ENCODE results near the gene NOSIP. TPM values are rescaled to one million over a fixed set of nuclear protein-coding genes. Genes with fewer than 3 reads are reported as not detected.

Gene NOSIP
- total RNA-seq, 1 experiment from 2014 or later: 97.9 TPM

DNA sequence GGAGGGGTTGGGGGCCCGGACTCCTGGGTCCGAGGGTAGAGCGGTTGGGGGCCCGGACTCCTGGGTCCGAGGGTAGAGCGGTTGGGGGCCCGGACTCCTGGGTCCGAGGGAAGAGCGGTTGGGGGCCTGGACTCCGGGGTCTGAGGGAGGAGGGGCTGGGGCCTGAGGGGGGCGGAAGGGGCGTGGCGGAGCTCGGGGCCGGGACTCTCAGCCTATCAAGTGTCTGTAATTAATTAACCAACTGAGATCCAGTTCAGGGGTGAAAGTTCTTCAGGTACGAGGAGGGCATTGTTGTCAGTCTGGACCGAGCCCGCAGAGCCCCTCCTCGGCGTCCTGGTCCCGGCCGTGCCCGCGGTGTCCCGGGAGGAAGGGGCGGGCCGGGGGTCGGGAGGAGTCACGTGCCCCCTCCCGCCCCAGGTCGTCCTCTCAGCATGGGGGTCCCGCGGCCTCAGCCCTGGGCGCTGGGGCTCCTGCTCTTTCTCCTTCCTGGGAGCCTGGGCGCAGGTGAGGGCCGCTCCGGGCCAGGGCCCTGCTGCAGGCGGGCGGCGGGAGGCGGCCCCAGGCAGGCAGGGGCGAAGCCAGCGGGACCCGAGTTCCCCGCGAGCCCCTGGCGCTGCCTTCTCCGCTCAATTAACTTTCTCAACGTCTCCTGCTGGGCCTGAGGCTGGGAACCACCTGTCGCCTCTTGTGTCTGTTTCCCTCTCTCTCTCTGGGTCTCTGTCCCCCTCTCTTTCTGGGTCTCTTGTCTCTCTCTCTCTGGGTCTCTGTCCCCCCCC, 67.2 kb downstream of the NOSIP start (continued):
- TF ChIP-seq, protein P1, sequence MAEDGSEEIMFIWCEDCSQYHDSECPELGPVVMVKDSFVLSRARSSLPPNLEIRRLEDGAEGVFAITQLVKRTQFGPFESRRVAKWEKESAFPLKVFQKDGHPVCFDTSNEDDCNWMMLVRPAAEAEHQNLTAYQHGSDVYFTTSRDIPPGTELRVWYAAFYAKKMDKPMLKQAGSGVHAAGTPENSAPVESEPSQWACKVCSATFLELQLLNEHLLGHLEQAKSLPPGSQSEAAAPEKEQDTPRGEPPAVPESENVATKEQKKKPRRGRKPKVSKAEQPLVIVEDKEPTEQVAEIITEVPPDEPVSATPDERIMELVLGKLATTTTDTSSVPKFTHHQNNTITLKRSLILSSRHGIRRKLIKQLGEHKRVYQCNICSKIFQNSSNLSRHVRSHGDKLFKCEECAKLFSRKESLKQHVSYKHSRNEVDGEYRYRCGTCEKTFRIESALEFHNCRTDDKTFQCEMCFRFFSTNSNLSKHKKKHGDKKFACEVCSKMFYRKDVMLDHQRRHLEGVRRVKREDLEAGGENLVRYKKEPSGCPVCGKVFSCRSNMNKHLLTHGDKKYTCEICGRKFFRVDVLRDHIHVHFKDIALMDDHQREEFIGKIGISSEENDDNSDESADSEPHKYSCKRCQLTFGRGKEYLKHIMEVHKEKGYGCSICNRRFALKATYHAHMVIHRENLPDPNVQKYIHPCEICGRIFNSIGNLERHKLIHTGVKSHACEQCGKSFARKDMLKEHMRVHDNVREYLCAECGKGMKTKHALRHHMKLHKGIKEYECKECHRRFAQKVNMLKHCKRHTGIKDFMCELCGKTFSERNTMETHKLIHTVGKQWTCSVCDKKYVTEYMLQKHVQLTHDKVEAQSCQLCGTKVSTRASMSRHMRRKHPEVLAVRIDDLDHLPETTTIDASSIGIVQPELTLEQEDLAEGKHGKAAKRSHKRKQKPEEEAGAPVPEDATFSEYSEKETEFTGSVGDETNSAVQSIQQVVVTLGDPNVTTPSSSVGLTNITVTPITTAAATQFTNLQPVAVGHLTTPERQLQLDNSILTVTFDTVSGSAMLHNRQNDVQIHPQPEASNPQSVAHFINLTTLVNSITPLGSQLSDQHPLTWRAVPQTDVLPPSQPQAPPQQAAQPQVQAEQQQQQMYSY (CRISPR knock-in tag; IDR thresholded peaks at IDR 0.05): no peak
- TF ChIP-seq, protein P2, sequence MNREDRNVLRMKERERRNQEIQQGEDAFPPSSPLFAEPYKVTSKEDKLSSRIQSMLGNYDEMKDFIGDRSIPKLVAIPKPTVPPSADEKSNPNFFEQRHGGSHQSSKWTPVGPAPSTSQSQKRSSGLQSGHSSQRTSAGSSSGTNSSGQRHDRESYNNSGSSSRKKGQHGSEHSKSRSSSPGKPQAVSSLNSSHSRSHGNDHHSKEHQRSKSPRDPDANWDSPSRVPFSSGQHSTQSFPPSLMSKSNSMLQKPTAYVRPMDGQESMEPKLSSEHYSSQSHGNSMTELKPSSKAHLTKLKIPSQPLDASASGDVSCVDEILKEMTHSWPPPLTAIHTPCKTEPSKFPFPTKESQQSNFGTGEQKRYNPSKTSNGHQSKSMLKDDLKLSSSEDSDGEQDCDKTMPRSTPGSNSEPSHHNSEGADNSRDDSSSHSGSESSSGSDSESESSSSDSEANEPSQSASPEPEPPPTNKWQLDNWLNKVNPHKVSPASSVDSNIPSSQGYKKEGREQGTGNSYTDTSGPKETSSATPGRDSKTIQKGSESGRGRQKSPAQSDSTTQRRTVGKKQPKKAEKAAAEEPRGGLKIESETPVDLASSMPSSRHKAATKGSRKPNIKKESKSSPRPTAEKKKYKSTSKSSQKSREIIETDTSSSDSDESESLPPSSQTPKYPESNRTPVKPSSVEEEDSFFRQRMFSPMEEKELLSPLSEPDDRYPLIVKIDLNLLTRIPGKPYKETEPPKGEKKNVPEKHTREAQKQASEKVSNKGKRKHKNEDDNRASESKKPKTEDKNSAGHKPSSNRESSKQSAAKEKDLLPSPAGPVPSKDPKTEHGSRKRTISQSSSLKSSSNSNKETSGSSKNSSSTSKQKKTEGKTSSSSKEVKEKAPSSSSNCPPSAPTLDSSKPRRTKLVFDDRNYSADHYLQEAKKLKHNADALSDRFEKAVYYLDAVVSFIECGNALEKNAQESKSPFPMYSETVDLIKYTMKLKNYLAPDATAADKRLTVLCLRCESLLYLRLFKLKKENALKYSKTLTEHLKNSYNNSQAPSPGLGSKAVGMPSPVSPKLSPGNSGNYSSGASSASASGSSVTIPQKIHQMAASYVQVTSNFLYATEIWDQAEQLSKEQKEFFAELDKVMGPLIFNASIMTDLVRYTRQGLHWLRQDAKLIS (CRISPR knock-in tag; IDR thresholded peaks at IDR 0.05; ENCODE audit: borderline replicate concordance): no peak
- TF ChIP-seq SMAD3 (CRISPR knock-in tag; IDR thresholded peaks at IDR 0.05; ENCODE audit: borderline replicate concordance) (no peak), ZNF396 (CRISPR knock-in tag; IDR thresholded peaks at IDR 0.05; ENCODE audit: borderline replicate concordance) (no peak), EMX1 (CRISPR knock-in tag; IDR thresholded peaks at IDR 0.05) (no peak), ZNF121 (CRISPR knock-in tag; IDR thresholded peaks at IDR 0.05) (no peak; the same call in 1 of the 2 replicates), MXD4 (CRISPR knock-in tag; IDR thresholded peaks at IDR 0.05; ENCODE audit: borderline replicate concordance) (no peak), GABPB1 (CRISPR knock-in tag; IDR thresholded peaks at IDR 0.05) (no peak), RELA (CRISPR knock-in tag; IDR thresholded peaks at IDR 0.05; ENCODE audit: borderline replicate concordance) (no peak), ZNF671 (CRISPR knock-in tag; IDR thresholded peaks at IDR 0.05) (no peak), IRF2 (CRISPR knock-in tag; IDR thresholded peaks at IDR 0.05; ENCODE audit: borderline replicate concordance, low read depth) (no peak), SOX15 (CRISPR knock-in tag; IDR thresholded peaks at IDR 0.05) (no peak), PRRX2 (CRISPR knock-in tag; IDR thresholded peaks at IDR 0.05) (no peak), SP1 (CRISPR knock-in tag; conservative IDR thresholded peaks at IDR 0.05) (peak; percentile 55), NR2C2 (CRISPR knock-in tag; IDR thresholded peaks at IDR 0.05) (no peak), GTF2I (CRISPR knock-in tag; conservative IDR thresholded peaks at IDR 0.05) (no peak), TCF7 (CRISPR knock-in tag; IDR thresholded peaks at IDR 0.05; ENCODE audit: low read depth) (no peak)
- TF ChIP-seq, protein P3, sequence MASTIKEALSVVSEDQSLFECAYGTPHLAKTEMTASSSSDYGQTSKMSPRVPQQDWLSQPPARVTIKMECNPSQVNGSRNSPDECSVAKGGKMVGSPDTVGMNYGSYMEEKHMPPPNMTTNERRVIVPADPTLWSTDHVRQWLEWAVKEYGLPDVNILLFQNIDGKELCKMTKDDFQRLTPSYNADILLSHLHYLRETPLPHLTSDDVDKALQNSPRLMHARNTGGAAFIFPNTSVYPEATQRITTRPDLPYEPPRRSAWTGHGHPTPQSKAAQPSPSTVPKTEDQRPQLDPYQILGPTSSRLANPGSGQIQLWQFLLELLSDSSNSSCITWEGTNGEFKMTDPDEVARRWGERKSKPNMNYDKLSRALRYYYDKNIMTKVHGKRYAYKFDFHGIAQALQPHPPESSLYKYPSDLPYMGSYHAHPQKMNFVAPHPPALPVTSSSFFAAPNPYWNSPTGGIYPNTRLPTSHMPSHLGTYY (CRISPR knock-in tag; IDR thresholded peaks at IDR 0.05): no peak
- TF ChIP-seq, protein P4, sequence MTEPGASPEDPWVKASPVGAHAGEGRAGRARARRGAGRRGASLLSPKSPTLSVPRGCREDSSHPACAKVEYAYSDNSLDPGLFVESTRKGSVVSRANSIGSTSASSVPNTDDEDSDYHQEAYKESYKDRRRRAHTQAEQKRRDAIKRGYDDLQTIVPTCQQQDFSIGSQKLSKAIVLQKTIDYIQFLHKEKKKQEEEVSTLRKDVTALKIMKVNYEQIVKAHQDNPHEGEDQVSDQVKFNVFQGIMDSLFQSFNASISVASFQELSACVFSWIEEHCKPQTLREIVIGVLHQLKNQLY (CRISPR knock-in tag; IDR thresholded peaks at IDR 0.05): no peak
- TF ChIP-seq, protein P5, sequence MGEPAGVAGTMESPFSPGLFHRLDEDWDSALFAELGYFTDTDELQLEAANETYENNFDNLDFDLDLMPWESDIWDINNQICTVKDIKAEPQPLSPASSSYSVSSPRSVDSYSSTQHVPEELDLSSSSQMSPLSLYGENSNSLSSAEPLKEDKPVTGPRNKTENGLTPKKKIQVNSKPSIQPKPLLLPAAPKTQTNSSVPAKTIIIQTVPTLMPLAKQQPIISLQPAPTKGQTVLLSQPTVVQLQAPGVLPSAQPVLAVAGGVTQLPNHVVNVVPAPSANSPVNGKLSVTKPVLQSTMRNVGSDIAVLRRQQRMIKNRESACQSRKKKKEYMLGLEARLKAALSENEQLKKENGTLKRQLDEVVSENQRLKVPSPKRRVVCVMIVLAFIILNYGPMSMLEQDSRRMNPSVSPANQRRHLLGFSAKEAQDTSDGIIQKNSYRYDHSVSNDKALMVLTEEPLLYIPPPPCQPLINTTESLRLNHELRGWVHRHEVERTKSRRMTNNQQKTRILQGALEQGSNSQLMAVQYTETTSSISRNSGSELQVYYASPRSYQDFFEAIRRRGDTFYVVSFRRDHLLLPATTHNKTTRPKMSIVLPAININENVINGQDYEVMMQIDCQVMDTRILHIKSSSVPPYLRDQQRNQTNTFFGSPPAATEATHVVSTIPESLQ (CRISPR knock-in tag; IDR thresholded peaks at IDR 0.05): no peak
- TF ChIP-seq, protein P6, sequence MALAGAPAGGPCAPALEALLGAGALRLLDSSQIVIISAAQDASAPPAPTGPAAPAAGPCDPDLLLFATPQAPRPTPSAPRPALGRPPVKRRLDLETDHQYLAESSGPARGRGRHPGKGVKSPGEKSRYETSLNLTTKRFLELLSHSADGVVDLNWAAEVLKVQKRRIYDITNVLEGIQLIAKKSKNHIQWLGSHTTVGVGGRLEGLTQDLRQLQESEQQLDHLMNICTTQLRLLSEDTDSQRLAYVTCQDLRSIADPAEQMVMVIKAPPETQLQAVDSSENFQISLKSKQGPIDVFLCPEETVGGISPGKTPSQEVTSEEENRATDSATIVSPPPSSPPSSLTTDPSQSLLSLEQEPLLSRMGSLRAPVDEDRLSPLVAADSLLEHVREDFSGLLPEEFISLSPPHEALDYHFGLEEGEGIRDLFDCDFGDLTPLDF (CRISPR knock-in tag; IDR thresholded peaks at IDR 0.05): no peak
- TF ChIP-seq, protein P7, sequence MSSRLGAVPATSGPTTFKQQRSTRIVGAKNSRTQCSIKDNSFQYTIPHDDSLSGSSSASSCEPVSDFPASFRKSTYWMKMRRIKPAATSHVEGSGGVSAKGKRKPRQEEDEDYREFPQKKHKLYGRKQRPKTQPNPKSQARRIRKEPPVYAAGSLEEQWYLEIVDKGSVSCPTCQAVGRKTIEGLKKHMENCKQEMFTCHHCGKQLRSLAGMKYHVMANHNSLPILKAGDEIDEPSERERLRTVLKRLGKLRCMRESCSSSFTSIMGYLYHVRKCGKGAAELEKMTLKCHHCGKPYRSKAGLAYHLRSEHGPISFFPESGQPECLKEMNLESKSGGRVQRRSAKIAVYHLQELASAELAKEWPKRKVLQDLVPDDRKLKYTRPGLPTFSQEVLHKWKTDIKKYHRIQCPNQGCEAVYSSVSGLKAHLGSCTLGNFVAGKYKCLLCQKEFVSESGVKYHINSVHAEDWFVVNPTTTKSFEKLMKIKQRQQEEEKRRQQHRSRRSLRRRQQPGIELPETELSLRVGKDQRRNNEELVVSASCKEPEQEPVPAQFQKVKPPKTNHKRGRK (CRISPR knock-in tag; IDR thresholded peaks at IDR 0.05; ENCODE audit: borderline replicate concordance): no peak
- TF ChIP-seq, protein P8, sequence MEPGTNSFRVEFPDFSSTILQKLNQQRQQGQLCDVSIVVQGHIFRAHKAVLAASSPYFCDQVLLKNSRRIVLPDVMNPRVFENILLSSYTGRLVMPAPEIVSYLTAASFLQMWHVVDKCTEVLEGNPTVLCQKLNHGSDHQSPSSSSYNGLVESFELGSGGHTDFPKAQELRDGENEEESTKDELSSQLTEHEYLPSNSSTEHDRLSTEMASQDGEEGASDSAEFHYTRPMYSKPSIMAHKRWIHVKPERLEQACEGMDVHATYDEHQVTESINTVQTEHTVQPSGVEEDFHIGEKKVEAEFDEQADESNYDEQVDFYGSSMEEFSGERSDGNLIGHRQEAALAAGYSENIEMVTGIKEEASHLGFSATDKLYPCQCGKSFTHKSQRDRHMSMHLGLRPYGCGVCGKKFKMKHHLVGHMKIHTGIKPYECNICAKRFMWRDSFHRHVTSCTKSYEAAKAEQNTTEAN (CRISPR knock-in tag; IDR thresholded peaks at IDR 0.05): 0 out of 2 replicates have a peak, but pooled peaks have one; percentile 5
